GM19452 (cell line): ENCODE results near the gene CDK5.

ENCODE experiments used
- ATAC-seq: cut with Tn5 transposase; IDR thresholded peaks from one replicate; pipeline ENCODE4 v1.9.1; 2021; ENCODE audit not compliant: unreplicated experiment

The CDK5 gene

DNA sequence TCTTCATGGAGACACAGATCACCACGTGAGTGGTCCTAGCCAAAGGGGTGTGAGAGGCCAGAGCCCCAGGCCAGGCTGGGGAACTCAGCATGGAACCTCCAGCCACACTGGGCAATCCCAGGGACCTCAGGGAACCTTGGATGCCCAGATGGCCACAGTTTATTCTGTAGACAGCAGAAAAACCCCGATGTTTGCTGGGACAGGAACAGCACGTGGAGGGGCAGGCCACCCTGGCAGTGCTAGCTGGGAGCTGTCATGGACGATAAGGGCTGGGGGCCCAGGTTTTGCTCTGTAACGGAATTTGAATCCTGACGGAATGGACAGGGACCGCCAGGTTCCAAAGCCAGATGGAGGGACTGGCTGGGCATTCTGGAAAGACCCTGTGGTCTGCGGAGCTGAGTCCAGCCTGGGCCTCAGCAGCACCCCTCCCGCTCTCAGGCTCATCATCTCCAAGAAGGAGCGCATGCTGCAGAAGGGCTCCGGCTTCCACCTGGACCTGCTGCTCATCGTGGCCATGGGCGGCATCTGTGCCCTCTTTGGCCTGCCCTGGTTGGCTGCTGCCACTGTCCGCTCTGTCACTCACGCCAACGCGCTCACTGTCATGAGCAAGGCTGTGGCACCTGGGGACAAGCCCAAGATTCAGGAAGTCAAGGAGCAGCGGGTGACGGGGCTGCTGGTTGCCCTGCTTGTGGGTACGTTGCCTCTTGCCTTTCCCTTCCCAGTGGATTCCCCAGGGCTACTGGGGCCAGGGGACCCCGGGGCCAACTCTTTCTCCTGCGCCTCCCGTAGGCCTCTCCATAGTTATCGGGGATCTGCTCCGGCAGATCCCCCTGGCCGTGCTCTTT, 17.3 kb upstream of the CDK5 start:
- ATAC-seq = no peak

DNA sequence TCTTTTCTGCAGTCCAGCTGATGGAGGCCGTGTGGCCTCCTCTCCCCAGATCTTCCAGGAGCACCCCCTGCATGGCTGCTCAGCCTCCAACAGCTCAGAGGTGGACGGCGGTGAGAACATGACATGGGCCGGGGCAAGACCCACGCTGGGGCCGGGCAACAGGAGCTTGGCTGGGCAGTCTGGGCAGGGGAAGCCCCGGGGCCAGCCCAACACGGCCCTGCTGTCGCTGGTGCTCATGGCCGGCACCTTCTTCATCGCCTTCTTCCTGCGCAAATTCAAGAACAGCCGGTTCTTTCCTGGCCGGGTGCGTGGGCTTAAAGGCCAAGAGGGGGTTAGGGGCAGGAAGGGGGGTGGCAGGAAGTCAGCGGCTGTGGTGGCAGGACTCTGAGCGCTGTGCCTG, 16.3 kb upstream of the CDK5 start:
- no peak for ATAC-seq

DNA sequence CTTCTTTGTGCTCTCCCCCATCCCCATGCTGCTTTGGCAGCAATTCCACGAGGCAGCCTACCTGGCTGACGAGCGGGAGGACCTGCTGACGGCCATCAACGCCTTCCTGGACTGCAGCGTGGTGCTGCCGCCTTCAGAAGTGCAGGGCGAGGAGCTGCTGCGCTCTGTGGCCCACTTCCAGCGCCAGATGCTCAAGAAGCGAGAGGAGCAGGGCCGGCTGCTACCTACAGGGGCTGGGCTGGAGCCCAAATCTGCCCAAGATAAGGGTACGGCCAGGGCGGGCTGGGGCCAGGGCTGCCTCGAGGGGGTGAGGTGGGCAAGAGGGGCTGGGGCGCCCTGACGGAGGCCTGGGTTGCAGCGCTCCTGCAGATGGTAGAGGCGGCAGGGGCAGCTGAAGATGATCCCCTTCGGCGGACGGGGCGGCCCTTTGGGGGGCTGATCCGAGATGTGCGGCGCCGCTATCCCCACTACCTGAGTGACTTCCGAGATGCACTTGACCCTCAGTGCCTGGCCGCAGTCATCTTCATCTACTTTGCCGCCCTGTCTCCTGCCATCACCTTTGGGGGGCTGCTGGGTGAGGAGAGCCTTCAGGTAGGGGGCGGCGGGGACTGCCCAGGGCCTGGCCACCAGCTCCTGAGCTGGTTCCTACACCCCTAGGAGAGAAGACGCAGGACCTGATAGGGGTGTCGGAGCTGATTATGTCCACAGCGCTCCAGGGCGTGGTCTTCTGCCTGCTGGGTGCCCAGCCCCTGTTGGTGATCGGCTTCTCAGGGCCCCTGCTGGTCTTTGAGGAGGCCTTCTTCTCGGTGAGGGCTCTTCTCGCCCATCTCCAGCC, 13.6 kb upstream of the CDK5 start:
- no peak for ATAC-seq

DNA sequence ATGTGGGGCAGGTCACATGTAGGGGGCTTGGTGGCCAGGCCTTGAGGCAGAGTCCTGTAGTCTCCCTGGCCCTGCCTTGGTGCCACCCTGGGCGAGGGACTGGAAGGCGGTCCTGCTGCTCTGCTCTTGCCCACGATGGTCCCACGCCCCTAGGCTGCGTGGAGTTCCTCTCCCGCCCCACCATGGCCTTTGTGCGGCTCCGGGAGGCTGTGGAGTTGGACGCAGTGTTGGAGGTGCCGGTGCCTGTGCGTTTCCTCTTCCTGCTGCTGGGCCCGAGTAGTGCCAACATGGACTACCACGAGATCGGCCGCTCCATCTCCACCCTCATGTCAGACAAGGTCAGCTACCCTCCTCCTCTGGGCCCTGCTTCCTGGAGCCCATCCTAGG, 12.9 kb upstream of the CDK5 start:
- ATAC-seq = no peak

DNA sequence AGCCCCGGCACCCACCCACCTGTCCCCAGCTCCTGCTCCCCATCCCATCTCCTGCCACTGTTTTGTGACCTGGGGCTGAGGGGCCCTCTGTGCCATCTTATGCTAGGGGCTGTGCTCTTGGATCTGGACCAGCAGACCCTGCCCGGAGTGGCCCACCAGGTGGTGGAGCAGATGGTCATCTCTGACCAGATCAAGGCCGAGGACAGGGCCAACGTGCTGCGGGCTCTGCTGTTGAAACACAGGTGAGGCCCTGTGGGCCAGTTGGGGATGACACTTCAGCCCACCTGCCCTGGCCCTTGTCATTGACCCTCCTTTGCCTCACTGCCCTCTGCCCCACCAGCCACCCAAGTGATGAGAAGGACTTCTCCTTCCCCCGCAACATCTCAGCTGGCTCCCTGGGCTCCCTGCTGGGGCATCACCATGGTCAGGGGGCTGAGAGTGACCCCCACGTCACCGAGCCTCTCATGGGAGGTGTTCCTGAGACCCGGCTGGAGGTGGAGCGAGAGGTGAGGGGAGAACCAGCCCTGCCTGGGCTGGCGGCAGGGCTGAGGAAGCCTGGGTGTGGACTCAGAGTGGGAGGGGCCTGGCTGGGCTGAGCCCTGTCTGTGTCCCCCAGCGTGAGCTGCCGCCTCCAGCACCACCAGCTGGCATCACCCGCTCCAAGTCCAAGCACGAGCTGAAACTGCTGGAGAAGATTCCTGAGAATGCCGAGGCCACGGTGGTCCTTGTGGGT, 12.3 kb upstream of the CDK5 start:
- no peak for ATAC-seq

DNA sequence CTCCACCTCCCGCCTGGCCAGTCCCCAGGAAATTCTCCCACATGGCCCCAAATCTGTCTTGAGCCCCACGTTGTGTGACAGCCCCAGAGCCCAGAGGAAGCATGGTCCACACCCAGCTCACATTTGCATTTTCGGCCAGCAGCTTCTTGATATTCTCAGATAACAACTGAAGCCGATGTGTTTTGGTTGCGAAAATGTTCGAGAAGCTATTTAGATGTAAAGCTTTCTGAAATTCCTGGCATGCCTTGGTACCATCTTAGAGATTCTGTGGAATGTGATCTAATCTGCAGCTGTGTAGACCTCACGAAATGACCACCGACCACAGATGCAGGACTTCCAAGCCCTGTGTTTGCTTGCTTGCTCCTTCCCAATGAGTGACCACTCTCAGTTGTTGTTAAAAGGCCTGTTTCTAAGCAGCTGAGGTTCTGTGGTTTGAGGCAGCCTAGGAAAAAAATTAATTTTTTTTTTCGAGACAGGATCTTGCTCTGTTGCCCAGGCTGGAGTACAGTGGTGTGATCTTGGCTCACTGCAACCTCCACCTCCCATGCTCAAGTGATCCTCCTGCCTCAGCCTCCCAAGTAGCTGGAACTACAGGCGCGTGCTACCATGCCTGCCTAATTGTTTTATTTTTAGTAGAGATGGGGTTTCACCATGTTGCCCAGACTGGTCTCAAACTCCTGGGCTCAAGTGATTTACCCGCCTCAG, 10.5 kb upstream of the CDK5 start:
- ATAC-seq = no peak

DNA sequence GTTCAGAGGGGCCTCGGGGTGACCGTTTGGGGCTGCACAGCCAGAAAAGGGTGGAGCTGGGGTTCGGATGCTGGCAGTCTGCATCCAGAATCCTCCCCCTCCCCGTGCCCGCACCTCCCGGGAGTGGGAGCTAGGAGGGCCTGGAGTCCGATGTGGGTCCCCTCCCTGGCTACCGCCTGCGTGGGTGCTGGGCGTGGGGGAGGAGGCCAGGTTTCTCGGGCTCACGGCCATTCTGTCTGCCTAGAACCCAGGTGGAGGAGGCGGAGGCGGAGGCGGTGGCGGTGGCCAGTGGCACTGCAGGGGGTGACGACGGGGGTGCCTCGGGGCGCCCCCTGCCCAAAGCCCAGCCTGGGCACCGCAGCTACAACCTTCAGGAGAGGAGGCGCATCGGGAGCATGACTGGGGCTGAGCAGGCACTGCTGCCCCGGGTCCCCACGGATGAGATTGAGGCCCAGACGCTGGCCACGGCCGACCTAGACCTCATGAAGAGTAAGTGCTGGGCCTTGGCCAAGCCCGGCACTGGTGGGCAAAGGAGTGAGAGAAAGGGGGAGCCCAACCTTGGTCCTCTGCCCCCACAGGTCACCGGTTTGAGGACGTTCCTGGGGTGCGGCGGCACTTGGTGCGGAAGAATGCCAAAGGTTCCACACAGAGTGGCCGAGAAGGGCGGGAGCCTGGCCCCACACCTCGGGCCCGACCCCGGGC, 8.7 kb upstream of the CDK5 start:
- no peak for ATAC-seq

DNA sequence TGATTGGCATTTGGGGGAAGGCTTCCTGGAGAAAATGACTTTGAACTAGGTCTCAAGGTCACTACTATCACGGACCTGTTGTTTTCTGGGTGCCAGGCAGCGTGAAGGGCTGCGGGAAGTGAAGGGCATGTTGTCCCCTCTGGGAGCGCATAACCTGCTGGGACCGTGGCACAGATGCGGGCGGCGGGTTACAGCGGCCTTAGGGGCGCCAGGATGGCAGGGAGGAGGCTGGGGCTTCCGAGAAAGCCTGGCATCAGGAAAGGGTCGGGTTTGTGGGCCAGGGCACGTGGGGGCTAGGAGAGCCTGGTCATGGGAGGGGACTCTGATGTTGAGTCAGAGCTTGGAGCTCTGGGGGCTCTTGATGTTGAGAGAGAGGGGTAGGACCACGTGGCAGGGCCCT, 7.8 kb upstream of the CDK5 start:
- no peak for ATAC-seq

DNA sequence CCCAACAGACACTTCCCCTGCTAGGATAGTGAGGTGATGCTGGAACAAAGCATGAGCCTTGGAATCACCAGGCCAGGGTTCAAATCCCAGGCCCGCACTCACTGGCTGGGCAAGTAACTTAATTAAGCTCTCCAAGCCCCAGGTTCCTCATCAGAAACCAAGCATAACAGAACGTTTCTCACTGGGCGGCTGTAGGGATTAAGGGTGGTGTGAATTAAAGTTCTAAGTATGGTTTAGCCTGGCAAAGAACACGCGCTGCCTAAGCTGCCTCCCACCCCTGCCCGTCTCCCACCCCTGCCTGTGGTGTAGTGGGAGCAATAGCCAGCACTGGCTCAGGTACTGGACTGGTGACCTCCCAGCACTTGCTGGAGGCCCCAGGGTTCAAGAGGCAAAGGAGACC, 7.3 kb upstream of the CDK5 start:
- ATAC-seq = no peak

DNA sequence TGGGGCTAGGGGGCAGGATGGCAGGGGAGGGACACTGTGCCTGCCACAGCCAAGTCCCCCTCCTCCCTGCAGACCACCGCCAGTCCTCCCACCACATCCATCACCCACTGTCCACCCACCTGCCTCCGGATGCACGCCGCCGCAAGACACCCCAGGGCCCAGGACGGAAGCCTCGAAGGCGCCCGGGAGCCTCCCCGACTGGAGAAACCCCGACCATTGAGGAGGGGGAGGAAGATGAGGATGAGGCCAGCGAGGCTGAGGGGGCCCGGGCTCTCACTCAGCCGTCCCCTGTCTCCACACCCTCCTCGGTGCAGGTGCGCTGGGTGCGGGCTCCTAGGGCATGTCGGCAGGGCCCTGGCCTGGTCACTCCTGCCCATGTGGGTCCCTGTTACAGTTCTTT, 6.8 kb upstream of the CDK5 start:
- no peak for ATAC-seq

DNA sequence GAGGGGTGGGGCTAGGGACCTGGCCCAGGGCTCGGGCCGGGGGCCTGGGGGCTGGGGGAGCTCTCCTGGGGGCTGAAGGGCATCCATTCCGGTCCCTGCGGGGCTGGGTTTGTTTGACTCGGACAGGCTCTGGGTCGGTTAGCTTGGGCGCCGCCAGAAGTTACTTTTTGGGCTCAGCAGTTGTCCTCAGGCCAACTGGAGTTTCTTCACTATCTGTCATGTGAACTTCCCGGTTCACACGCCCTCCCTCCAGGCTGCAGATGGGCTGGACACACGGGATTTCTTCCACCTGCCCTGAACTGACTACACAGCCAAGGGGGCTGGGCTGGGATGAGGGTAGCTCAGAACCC, 5.5 kb upstream of the CDK5 start:
- ATAC-seq = no peak

DNA sequence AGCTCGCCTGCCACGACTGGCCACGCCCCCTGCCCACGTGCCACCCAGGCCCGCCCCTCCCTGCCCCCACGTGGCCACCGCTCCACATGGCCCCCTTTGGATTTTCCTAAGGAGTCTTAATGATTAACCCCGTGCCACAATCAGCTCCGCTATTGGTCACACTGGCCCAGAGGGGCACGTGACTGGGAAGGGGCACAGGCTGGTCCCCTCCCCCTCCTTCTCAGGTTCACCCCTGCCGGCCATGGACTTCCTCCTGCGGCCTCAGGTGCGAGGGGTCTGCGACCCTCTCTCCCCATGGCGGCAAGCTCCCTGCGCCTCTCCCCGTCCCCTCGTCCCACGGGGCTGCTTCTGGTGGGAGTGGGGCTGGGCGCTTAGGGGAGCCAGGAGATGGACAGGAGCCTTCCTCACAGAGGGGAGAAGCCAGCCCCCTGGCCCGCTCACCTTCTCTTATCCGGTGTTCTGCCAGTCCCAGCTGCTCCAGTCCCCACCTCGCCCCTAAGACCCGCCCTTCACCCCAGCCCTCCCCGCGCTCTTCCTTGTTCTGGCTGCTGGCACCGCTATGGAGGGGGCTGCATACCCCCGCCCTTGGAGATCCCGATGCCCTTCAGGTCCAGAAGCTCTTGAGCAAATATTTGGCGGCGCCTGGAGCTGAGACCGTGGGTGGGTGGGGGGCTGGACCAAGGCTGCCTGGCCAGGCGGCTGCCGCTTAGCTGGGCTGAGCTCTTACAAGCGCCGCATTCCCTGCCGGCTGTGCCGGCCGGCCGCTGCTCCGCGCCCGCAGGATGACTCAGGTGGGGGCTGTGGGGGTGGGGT, 4.9 kb upstream of the CDK5 start:
- ATAC-seq = no peak

DNA sequence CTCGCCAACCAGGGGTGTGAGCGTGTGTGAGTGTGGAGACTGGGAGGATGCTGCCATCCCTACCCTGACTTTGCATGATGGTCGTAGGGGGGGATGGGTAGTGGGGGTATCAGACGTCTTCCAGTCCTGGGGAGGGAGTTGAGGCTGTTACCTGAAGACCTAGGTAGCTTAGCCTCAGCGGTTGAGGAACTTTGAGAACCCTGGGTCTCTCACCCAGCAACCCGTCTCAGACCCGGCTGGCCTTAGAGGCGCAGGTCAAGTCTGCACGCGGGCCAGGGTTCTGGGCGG, 4.4 kb upstream of the CDK5 start:
- ATAC-seq = no peak

DNA sequence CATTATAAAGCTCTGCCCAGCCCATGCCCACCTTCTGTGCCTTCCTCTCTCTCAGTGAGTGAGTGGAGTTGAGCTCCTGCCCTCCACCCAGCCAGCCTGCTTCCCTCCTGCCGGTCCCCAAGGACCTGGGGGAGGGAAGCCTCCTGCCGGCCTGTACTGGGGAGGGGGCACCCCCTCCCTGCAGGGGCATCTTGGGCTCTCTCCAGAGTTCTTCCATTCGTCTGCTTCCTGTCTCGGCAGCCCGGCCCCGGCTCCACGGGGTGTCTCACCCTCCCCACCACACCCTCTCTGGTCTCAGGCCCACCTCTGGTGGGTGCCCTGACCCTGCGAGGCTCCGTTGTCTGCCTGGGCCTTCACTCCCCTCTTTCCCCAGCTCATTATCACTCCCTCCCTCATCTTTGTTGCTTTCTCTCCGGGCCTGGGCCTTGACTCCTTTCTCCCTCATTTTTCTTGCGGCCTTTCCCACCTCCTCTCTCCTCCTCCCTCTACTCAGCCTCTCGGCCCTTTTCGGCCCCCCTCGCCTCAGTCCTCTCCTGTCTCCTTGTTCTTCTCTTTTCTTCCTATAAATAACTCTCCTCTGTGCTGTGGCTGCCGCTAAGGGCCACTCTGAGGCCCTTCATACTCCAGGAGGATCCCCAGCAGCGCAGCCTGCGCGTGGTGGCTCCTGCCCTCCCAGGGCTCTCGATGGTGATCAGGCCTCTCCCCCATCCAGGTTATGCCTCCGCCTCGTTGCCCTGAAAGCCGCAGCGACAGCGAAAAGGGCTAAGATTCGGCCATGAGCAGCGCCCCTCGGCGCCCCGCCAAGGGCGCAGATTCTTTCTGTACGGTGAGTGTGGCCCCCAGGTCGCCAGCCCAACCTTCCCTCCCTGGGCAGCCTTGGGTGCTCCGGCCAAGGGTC, 3.8 kb upstream of the CDK5 start:
- ATAC-seq = no peak

DNA sequence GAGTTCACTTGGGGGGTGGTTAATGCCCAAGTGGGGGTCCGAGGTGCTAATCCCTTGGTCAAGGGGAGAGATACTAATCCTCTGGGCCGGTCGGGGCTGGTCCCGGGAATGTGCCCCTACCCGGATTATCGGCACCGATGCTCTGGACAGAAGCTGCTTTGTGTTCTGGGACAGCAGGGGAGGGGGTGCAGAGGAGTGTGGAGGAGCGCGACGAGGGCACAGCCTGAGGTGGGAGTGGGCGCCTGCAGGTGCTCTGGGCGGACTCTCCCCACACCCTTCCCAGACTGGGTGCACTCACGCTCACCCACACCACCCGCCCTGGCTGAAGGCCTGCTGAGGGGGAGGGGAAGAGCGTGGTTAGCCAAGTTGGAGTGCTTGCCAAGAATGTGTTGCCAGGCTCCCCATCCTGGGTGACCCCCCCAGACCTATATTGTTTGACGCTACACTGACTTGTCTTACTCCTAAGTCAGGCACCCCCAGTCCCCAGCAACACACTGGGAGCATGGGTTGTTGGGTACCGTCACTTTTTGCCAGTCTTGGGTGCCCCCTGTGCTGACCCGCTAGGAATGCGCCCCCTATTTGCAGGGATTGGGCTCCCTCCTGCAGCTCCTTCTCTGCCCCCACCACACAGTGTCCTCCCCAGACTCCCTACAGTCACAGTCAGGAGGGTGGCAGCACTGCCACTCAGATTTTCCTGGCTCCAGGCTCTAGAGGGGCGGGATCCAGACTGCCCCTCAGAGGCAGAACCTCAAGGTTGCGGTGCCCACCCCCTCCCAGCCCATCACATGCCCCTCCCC, 2.9 kb upstream of the CDK5 start:
- no peak for ATAC-seq

DNA sequence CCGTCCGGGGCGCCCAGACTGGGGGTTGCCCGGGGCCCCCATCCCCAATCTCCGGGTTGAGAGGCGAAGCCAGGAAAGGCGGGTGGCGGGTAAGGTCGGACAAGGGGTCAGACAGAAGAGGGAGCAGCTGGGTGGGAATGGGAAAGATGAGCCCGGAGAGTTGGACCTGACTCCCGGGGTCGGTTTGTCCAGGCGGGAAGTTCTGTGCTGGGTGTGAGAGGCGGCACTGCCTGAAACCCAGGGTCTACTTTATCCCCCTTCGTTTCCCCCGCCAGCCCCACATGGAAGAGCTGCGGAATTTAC, 2.4 kb upstream of the CDK5 start:
- ATAC-seq = no peak

DNA sequence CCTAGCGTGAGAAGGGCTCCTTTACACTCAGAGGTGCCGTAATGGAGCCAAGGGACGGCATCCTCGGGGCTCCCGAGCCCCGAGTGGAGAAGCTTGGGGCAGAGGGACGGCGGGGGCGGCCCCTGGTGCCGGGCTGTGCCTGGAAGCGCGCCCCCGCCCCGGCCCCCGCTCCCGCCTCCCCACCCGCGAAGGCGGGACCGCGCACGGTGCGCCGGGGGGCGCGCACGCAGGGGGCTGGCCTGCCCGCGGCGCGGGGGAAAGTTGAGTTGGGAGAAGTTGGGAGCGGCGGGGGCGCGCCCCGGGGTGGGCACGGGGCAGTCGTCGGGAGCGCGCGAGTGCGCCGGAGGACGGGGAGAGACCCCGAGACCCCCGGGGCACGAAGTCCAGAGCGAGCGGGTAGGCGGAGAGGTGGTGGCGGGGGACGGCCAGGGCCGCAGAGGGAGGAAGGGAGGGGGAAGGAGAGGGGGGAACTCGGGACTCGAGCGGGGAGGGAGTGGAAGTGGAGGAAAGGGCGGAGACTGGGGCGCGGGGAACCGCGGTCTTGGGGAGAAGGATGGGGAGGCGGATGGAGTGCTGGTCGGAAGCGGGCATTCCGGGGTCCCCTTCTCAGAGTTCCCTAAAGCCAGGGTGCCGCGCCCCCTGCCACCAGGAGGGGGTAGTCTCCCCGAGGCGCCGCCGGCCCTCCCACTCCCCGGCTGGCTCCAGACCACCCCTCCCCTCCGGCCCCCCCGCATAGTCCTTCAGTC, 1.8 kb upstream of the CDK5 start, which contains the start of gene SLC4A2:
Gene SLC4A2 (plus strand): TSS at position 223 of the 746 bp plus-strand sequence. CDS start 2,399 bp downstream, outside the sequence.
- peak; percentile 35 for ATAC-seq
